GM12878 (cell line): ENCODE measurements around the gene ABR. TPM values are rescaled to one million over a fixed set of nuclear protein-coding genes. Genes with fewer than 3 reads are reported as not detected.

ENCODE experiments used
- ATAC-seq: fragments of 200-7000 bp; cut with Tn5 transposase; 3 replicates; pipeline ENCODE4 v1.9.1; 2020; ENCODE audit warnings: mild to moderate bottlenecking, moderate library complexity
- BruUV-seq: library from RNA; stranded (reverse); fragments of 400-500 nt; replicated peaks from 2 replicates; lab custom pipeline; 2021; lab: Mats Ljungman, UMichigan
- CTCF ChIA-PET: fragments of 300-600 bp; sonication (Branson Sonifier 250); formaldehyde crosslinking; extraction: SDS; loops from one replicate; lab custom pipeline; 2021; ENCODE audit warnings: inconsistent platforms; lab: Yijun Ruan, JAX
- POLR2A ChIA-PET: fragments of 350-600 bp; formaldehyde crosslinking; extraction: SDS; loops from one replicate; lab custom pipeline; 2021; ENCODE audit warnings: inconsistent platforms; lab: Charles Lee
- RAD21 ChIA-PET: fragments of 300-600 bp; sonication (Branson Sonifier 250); formaldehyde crosslinking; loops from one replicate; lab custom pipeline; 2023; ENCODE audit warnings: antibody characterized with exemption; ENCODE audit not compliant: unreplicated experiment; lab: Charles Lee
- SMC1A ChIA-PET: fragments of 300-600 bp; sonication (Branson Sonifier 250); formaldehyde crosslinking; loops from one replicate; lab custom pipeline; 2023; ENCODE audit not compliant: unreplicated experiment, uncharacterized antibody; lab: Charles Lee
- DNase-seq: peaks from one replicate; pipeline ENCODE4 v3.0.0-alpha.2; 2011; ENCODE audit warnings: low read depth, low spot score
- FAIRE-seq: peaks from 3 replicates; lab custom pipeline; 2011; peaks lifted over from hg19 to GRCh38; lab: Jason Lieb, UNC
- H2AFZ ChIP-seq: 2 replicates; pipeline ENCODE4 v1.6.0; 2011; ENCODE audit warnings: low read depth, low read length, control low read depth; ENCODE audit not compliant: control insufficient read depth
- H3K27ac ChIP-seq: 2 replicates; pipeline ENCODE4 v1.5.1; 2011; ENCODE audit warnings: control low read depth; ENCODE audit not compliant: control insufficient read depth, insufficient read depth
- H3K27me3 ChIP-seq, 2 experiments: replicated peaks in 1 of 2; 2 replicates each; pipeline versions ENCODE4 v1.6.0 to v1.6.1; 2011; ENCODE audit warnings: low read length in 1 of 2; ENCODE audit not compliant: control insufficient read depth in 2 of 2, insufficient read depth in 2 of 2
- H3K36me3 ChIP-seq, 2 experiments: 2 replicates each; pipeline ENCODE4 v1.5.1; 2011; ENCODE audit warnings: low read length in 1 of 2; ENCODE audit not compliant: control insufficient read depth in 2 of 2, insufficient read depth in 2 of 2
- H3K4me1 ChIP-seq: 2 replicates; pipeline ENCODE4 v1.6.1; 2011; ENCODE audit warnings: mild to moderate bottlenecking, low read length, moderate library complexity, mixed read lengths; ENCODE audit not compliant: control insufficient read depth, insufficient read depth
- H3K4me2 ChIP-seq: 2 replicates; pipeline ENCODE4 v1.6.0; 2011; ENCODE audit warnings: control low read depth; ENCODE audit not compliant: control insufficient read depth, insufficient read depth
- H3K4me3 ChIP-seq: fragments of 200-600 bp; sonication (generic); 2 replicates; pipeline ENCODE4 v1.5.1; 2016
- H3K79me2 ChIP-seq: 2 replicates; pipeline ENCODE4 v1.6.0; 2011; ENCODE audit warnings: low read length; ENCODE audit not compliant: control insufficient read depth, insufficient read depth
- H3K9ac ChIP-seq: 2 replicates; pipeline ENCODE4 v1.8.0; 2011; ENCODE audit warnings: low read length, control low read depth, mixed read lengths; ENCODE audit not compliant: control insufficient read depth, insufficient read depth
- H3K9me3 ChIP-seq: replicated peaks from 3 replicates; pipeline ENCODE4 v1.5.1; 2011; ENCODE audit warnings: mild to moderate bottlenecking, low read length; ENCODE audit not compliant: control insufficient read depth, insufficient read depth
- H4K20me1 ChIP-seq: 2 replicates; pipeline ENCODE4 v1.6.0; 2011; ENCODE audit not compliant: control insufficient read depth, insufficient read depth
- CBX3 ChIP-seq: fragments of 200-600 bp; sonication (generic); IDR thresholded peaks from 2 replicates; pipeline ENCODE4 v1.6.1; 2016; ENCODE audit warnings: low read depth, borderline replicate concordance
- GABPA ChIP-seq: IDR thresholded peaks from 2 replicates; pipeline ENCODE4 v1.6.1; 2014; ENCODE audit warnings: antibody characterized with exemption, low read depth, mild to moderate bottlenecking, inconsistent platforms
- IKZF2 ChIP-seq, 2 experiments: fragments of 450-650 bp; IDR thresholded peaks; 2 replicates each; pipeline ENCODE4 v1.6.1; 2017; ENCODE audit warnings: mild to moderate bottlenecking in 2 of 2, moderate library complexity in 2 of 2
- MEF2B ChIP-seq: fragments of 450-650 bp; IDR thresholded peaks from 2 replicates; pipeline ENCODE4 v1.6.1; 2018; ENCODE audit warnings: mild to moderate bottlenecking, moderate library complexity; ENCODE audit not compliant: partially characterized antibody, poor library complexity, severe bottlenecking
- MYB ChIP-seq: fragments of 150-350 bp; IDR thresholded peaks from 2 replicates; pipeline ENCODE4 v1.6.1; 2014; ENCODE audit warnings: mild to moderate bottlenecking, low read depth, low read length, borderline replicate concordance
- POLR2AphosphoS5 ChIP-seq: IDR thresholded peaks from 2 replicates; pipeline ENCODE4 v1.6.1; 2011; ENCODE audit warnings: mild to moderate bottlenecking, low read length, inconsistent platforms
- POU2F2 ChIP-seq: IDR thresholded peaks from 3 replicates; pipeline ENCODE4 v1.6.1; 2011; ENCODE audit warnings: low read depth, mild to moderate bottlenecking, low read length, borderline replicate concordance
- TAF1 ChIP-seq: IDR thresholded peaks from 2 replicates; pipeline ENCODE4 v1.6.1; 2011; ENCODE audit warnings: mild to moderate bottlenecking, low read depth, low read length, borderline replicate concordance
- TBL1XR1 ChIP-seq: IDR thresholded peaks from 2 replicates; pipeline ENCODE4 v1.6.1; 2012; ENCODE audit warnings: low read depth, low read length, improper control_type of control experiment
- ZNF384 ChIP-seq: IDR thresholded peaks from 2 replicates; pipeline ENCODE4 v1.6.1; 2012; ENCODE audit warnings: low read depth, mild to moderate bottlenecking, low read length, improper control_type of control experiment, borderline replicate concordance
- WGBS: methylation state at CpG from one replicate; pipeline ENCODE4 v1.1.6; 2016; ENCODE audit warnings: low lambda C conversion rate; ENCODE audit not compliant: insufficient replicate concordance, insufficient coverage; ENCODE audit errors: missing lambda C conversion rate; 5-methylcytosine and 5-hydroxymethylcytosine counted together
- in situ Hi-C: fragments of 300-500 bp; cut with MboI; formaldehyde crosslinking; loops from 9 replicates; pipeline ENCODE4 v1.14.3; 2018; ENCODE audit warnings: mixed read lengths
- intact Hi-C: fragments of 100-400 bp; cut with micrococcal nuclease; formaldehyde crosslinking; loops from one replicate; pipeline ENCODE4 v1.14.2; 2022; ENCODE audit not compliant: unreplicated experiment
- polyA plus RNA-seq, 11 experiments: library from polyadenylated mRNA; depleted of rRNA in 4 of 11; unstranded in 6 of 11; stranded (reverse) in 5 of 11; fragments of >200 nt; fragmentation: Nextera tagmentation in 4 of 11; fragmentation: Illumina TruSeq in 1 of 11; extraction: Ambion mirVana in 4 of 11; extraction: Trizol in 1 of 11; gene quantifications; 1 replicate in 1 of 11; 2 replicates in 10 of 11; pipeline versions ENCODE4 v1.2.1 to v1.2.3, GENCODE V29; 2011 to 2016; ENCODE audit warnings: inconsistent platforms in 2 of 11, missing spikeins in 2 of 11, low read depth in 1 of 11
- total RNA-seq, 4 experiments: library from RNA; depleted of rRNA in 3 of 4; stranded (reverse); fragments of >200 nt in 3 of 4; fragmentation: Illumina TruSeq in 1 of 4; extraction: Trizol in 1 of 4; gene quantifications; 2 replicates each; pipeline versions ENCODE4 v1.2.1 to v1.2.3, GENCODE V29; 2013 to 2021
- TF ChIP-seq, protein P1 (sequence below): IDR thresholded peaks from 2 replicates; pipeline ENCODE4 v1.6.1; 2012; ENCODE audit warnings: improper control_type of control experiment, low read depth, low read length; ENCODE audit not compliant: insufficient replicate concordance

Gene ABR
- total and polyA plus RNA-seq, 10 of the 15 experiments (the other 5 are each of a cell fraction or from before 2014, with no cell fraction given) = 1.4 to 112 (median 30.0) TPM

DNA sequence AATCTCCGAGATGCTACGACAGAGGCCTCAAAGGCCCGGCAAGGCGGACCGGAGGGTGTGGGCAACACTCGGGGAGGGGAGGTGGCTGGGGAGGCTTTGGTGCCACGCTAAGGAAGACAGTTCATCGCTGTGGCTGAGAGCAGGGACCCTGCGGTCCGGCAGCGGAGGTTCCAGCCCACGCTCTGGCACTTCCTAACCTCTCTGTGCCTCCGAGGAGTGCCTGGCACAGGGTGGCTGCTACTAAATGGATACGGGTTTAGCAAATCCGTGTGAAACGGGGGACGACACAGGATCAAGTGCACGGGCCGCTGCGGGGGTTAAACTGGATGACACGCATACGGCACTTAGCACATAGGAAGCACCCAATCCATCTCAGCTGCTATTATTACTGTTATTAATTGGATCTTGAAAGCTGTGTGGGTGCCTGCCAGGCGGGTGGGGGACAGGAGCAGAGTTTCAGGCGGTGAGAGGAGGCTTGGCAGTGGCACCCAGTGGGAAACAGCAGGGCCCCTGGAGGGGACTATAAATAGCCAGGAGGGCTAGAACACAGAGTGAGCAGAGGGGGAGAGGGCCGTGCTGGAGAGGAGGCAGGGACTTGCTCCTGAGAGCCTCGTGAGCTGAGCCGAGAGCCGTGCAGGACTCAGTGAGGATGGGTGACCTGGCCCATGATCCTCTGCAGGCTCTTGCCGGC, 45.0 kb downstream of the ABR start:
- H3K9me3 ChIP-seq = no peaks in the 10 kb centered on the region
- no peak overlapping the region for H2AFZ ChIP-seq
- no peak for ATAC-seq
- DNase-seq = no peak
- POLR2A ChIA-PET = no interaction called here
- H3K9ac ChIP-seq = no peak overlapping the region
- in situ Hi-C loops (no loop called here), intact Hi-C loops (no loop called here)
- no peak for FAIRE-seq
- no peak overlapping the region for H3K4me2 ChIP-seq
- no peaks in the 10 kb centered on the region for H3K27me3 ChIP-seq
- SMC1A ChIA-PET = no interaction called here
- RAD21 ChIA-PET = no interaction called here
- peaks cover under 1% of the 10 kb centered on the region for H3K79me2 ChIP-seq
- no peaks in the 10 kb centered on the region for H3K4me1 ChIP-seq
- peaks cover 0 to 3% of the 10 kb centered on the region in 2 experiments; a peak in 2 of 4 replicates for H3K36me3 ChIP-seq
- TF ChIP-seq ZNF384 = no peak
- TF ChIP-seq POU2F2 = no peak
- no peak for TF ChIP-seq TBL1XR1
- TF ChIP-seq GABPA = no peak
- no peak for TF ChIP-seq MEF2B
- TF ChIP-seq TAF1 = no peak
- no peak for TF ChIP-seq POLR2AphosphoS5
- TF ChIP-seq, protein P1, sequence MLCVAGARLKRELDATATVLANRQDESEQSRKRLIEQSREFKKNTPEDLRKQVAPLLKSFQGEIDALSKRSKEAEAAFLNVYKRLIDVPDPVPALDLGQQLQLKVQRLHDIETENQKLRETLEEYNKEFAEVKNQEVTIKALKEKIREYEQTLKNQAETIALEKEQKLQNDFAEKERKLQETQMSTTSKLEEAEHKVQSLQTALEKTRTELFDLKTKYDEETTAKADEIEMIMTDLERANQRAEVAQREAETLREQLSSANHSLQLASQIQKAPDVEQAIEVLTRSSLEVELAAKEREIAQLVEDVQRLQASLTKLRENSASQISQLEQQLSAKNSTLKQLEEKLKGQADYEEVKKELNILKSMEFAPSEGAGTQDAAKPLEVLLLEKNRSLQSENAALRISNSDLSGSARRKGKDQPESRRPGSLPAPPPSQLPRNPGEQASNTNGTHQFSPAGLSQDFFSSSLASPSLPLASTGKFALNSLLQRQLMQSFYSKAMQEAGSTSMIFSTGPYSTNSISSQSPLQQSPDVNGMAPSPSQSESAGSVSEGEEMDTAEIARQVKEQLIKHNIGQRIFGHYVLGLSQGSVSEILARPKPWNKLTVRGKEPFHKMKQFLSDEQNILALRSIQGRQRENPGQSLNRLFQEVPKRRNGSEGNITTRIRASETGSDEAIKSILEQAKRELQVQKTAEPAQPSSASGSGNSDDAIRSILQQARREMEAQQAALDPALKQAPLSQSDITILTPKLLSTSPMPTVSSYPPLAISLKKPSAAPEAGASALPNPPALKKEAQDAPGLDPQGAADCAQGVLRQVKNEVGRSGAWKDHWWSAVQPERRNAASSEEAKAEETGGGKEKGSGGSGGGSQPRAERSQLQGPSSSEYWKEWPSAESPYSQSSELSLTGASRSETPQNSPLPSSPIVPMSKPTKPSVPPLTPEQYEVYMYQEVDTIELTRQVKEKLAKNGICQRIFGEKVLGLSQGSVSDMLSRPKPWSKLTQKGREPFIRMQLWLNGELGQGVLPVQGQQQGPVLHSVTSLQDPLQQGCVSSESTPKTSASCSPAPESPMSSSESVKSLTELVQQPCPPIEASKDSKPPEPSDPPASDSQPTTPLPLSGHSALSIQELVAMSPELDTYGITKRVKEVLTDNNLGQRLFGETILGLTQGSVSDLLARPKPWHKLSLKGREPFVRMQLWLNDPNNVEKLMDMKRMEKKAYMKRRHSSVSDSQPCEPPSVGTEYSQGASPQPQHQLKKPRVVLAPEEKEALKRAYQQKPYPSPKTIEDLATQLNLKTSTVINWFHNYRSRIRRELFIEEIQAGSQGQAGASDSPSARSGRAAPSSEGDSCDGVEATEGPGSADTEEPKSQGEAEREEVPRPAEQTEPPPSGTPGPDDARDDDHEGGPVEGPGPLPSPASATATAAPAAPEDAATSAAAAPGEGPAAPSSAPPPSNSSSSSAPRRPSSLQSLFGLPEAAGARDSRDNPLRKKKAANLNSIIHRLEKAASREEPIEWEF = no peak
- TF ChIP-seq CBX3 = no peak
- TF ChIP-seq IKZF2 (IDR thresholded peaks at IDR 0.05) = no peak
- no peak for TF ChIP-seq MYB
- 91% methylated on average over 29 of the region's 29 CpGs for WGBS
- H3K27ac ChIP-seq = no peak overlapping the region
- H3K4me3 ChIP-seq = no peak overlapping the region
- CTCF ChIA-PET = no interaction called here
- no peaks in the 10 kb centered on the region for H4K20me1 ChIP-seq
- no TSS peak for BruUV-seq
